Activated naive CD8-positive, alpha-beta T cell treated with anti-CD3 and anti-CD28 coated beads for 36 hours (primary cell): Measurements from ENCODE around the gene TXNDC5. TPM values are rescaled to one million over a fixed set of nuclear protein-coding genes. Genes with fewer than 3 reads are reported as not detected.
A peak's percentile ranks its signal among the peaks of the same experiment; 100 is the strongest.

Source experiments
- DNase-seq: peaks from one replicate; pipeline ENCODE4 v3.0.0; 2021
- H3K27ac Mint-ChIP-seq: one replicate; pipeline ENCODE4 v1.8.0; 2022; ENCODE audit warnings: mild to moderate bottlenecking, moderate library complexity, mixed read lengths
- H3K27me3 Mint-ChIP-seq: one replicate; pipeline ENCODE4 v1.8.0; 2022; ENCODE audit warnings: mild to moderate bottlenecking, mixed read lengths
- H3K36me3 Mint-ChIP-seq: one replicate; pipeline ENCODE4 v1.8.0; 2021; ENCODE audit warnings: mild to moderate bottlenecking, mixed read lengths
- H3K4me1 Mint-ChIP-seq: one replicate; pipeline ENCODE4 v1.8.0; 2021; ENCODE audit warnings: mixed read lengths
- H3K4me3 Mint-ChIP-seq: one replicate; pipeline ENCODE4 v1.8.0; 2022; ENCODE audit warnings: mild to moderate bottlenecking, moderate library complexity, mixed read lengths
- H3K9me3 Mint-ChIP-seq: one replicate; pipeline ENCODE4 v1.8.0; 2022; ENCODE audit warnings: mixed read lengths
- total RNA-seq, 2 experiments: library from RNA; stranded (reverse); gene quantifications; one replicate each; pipeline ENCODE4 v1.2.3, GENCODE V29; 2021

The TXNDC5 gene
- total RNA-seq, result 10 to 100 TPM; 62.1 to 65.0 TPM

GRCh38 chr6:7910654-7911344 lies at the start of gene TXNDC5:
Gene TXNDC5, minus strand, starts transcription at chr6:7910788. Its CDS starts 12 bp downstream, at chr6:7910776.
- Mint-ChIP-seq H3K4me1 (peaks cover 12% of the 10 kb centered on the region), H3K4me3 (peak within 1 kb of the TSS; percentile 86), H3K27me3 (no peaks in the 10 kb centered on the region), H3K36me3 (peaks cover 9% of the 10 kb centered on the region), H3K9me3 (no peaks in the 10 kb centered on the region), H3K27ac (peak within 1 kb of the TSS; percentile 70)
- peak; percentile 77 for DNase-seq

GRCh38 chr6:7960141-7960540 lies 49.6 kb upstream of the TXNDC5 start:
- peaks cover 12% of the 10 kb centered on the region for H3K4me1 Mint-ChIP-seq
- H3K4me3 Mint-ChIP-seq, result no peak overlapping the region
- no peak for DNase-seq
- H3K9me3 Mint-ChIP-seq, result peaks cover 5% of the 10 kb centered on the region
- no peak overlapping the region for H3K27ac Mint-ChIP-seq
- no peaks in the 10 kb centered on the region for H3K36me3 Mint-ChIP-seq
- peaks cover 11% of the 10 kb centered on the region for H3K27me3 Mint-ChIP-seq

GRCh38 chr6:7959453-7959852 lies 48.9 kb upstream of the TXNDC5 start:
- Mint-ChIP-seq H3K27me3 (peaks cover 11% of the 10 kb centered on the region), H3K4me1 (peaks cover 12% of the 10 kb centered on the region), H3K4me3 (no peak overlapping the region), H3K9me3 (peaks cover 5% of the 10 kb centered on the region), H3K27ac (no peak overlapping the region), H3K36me3 (no peaks in the 10 kb centered on the region)
- DNase-seq, result no peak

GRCh38 chr6:7958464-7958863 lies 47.9 kb upstream of the TXNDC5 start:
- no peak for DNase-seq
- peaks cover 2% of the 10 kb centered on the region for H3K9me3 Mint-ChIP-seq
- peaks cover 10% of the 10 kb centered on the region for H3K4me1 Mint-ChIP-seq
- H3K27me3 Mint-ChIP-seq, result peaks cover 11% of the 10 kb centered on the region
- H3K36me3 Mint-ChIP-seq, result no peaks in the 10 kb centered on the region
- no peak overlapping the region for H3K27ac Mint-ChIP-seq
- H3K4me3 Mint-ChIP-seq, result no peak overlapping the region

GRCh38 chr6:7956257-7956656 lies 45.7 kb upstream of the TXNDC5 start:
- Mint-ChIP-seq H3K4me1 (peaks cover 1% of the 10 kb centered on the region), H3K27ac (no peak overlapping the region), H3K4me3 (no peak overlapping the region), H3K27me3 (peaks cover 10% of the 10 kb centered on the region), H3K36me3 (no peaks in the 10 kb centered on the region), H3K9me3 (no peaks in the 10 kb centered on the region)
- no peak for DNase-seq

GRCh38 chr6:7954477-7955200 lies 44.1 kb upstream of the TXNDC5 start:
- Mint-ChIP-seq H3K27me3 (peaks cover 11% of the 10 kb centered on the region), H3K27ac (no peak overlapping the region), H3K4me3 (no peak overlapping the region), H3K4me1 (no peaks in the 10 kb centered on the region), H3K9me3 (no peaks in the 10 kb centered on the region), H3K36me3 (peaks cover 1% of the 10 kb centered on the region)
- DNase-seq, result no peak

- no peak overlapping the region for H3K27ac Mint-ChIP-seq
- no peak for DNase-seq
Observed at GRCh38 chr6:7953753-7954152, 43.2 kb upstream of the TXNDC5 start.

GRCh38 chr6:7939864-7940228 lies 29.3 kb upstream of the TXNDC5 start:
- Mint-ChIP-seq H3K4me3 (no peak overlapping the region), H3K27ac (no peak overlapping the region), H3K9me3 (no peaks in the 10 kb centered on the region), H3K4me1 (no peaks in the 10 kb centered on the region), H3K36me3 (no peaks in the 10 kb centered on the region), H3K27me3 (peaks cover 7% of the 10 kb centered on the region)
- no peak for DNase-seq

More at GRCh38 chr6:7953753-7954152, 43.2 kb upstream of the TXNDC5 start:
- peaks cover 3% of the 10 kb centered on the region for H3K9me3 Mint-ChIP-seq
- H3K36me3 Mint-ChIP-seq, result peaks cover 5% of the 10 kb centered on the region
- H3K27me3 Mint-ChIP-seq, result peaks cover 15% of the 10 kb centered on the region
- no peak overlapping the region for H3K4me3 Mint-ChIP-seq
- no peaks in the 10 kb centered on the region for H3K4me1 Mint-ChIP-seq

- Mint-ChIP-seq H3K27ac (no peak overlapping the region), H3K27me3 (peaks cover 7% of the 10 kb centered on the region), H3K9me3 (no peaks in the 10 kb centered on the region), H3K4me1 (no peaks in the 10 kb centered on the region), H3K36me3 (no peaks in the 10 kb centered on the region), H3K4me3 (no peak overlapping the region)
- no peak for DNase-seq
Observed at GRCh38 chr6:7939184-7939863, 28.7 kb upstream of the TXNDC5 start.

GRCh38 chr6:7938562-7939183 lies 28.1 kb upstream of the TXNDC5 start:
- DNase-seq, result no peak
- H3K27ac Mint-ChIP-seq, result no peak overlapping the region
- no peaks in the 10 kb centered on the region for H3K9me3 Mint-ChIP-seq
- no peaks in the 10 kb centered on the region for H3K36me3 Mint-ChIP-seq
- no peak overlapping the region for H3K4me3 Mint-ChIP-seq
- H3K27me3 Mint-ChIP-seq, result peaks cover 7% of the 10 kb centered on the region
- no peaks in the 10 kb centered on the region for H3K4me1 Mint-ChIP-seq

- Mint-ChIP-seq H3K27me3 (no peaks in the 10 kb centered on the region), H3K4me1 (no peaks in the 10 kb centered on the region), H3K36me3 (no peaks in the 10 kb centered on the region), H3K27ac (no peak overlapping the region), H3K9me3 (peaks cover 3% of the 10 kb centered on the region), H3K4me3 (no peak overlapping the region)
- DNase-seq, result no peak
Observed at GRCh38 chr6:7933794-7934193, 23.2 kb upstream of the TXNDC5 start.

- Mint-ChIP-seq H3K27ac (no peak overlapping the region), H3K36me3 (no peaks in the 10 kb centered on the region), H3K9me3 (peaks cover 3% of the 10 kb centered on the region), H3K4me1 (no peaks in the 10 kb centered on the region), H3K4me3 (no peak overlapping the region), H3K27me3 (peaks cover 5% of the 10 kb centered on the region)
- no peak for DNase-seq
Observed at GRCh38 chr6:7932625-7933024, 22.0 kb upstream of the TXNDC5 start.

- Mint-ChIP-seq H3K4me3 (no peak overlapping the region), H3K36me3 (no peaks in the 10 kb centered on the region), H3K27me3 (peaks cover 9% of the 10 kb centered on the region), H3K27ac (no peak overlapping the region), H3K4me1 (no peaks in the 10 kb centered on the region), H3K9me3 (peaks cover 8% of the 10 kb centered on the region)
- no peak for DNase-seq
Observed at GRCh38 chr6:7924867-7925266, 14.3 kb upstream of the TXNDC5 start.

GRCh38 chr6:7922596-7922995 lies 12.0 kb upstream of the TXNDC5 start:
- H3K4me1 Mint-ChIP-seq, result no peaks in the 10 kb centered on the region
- no peak for DNase-seq
- H3K27ac Mint-ChIP-seq, result no peak overlapping the region
- H3K36me3 Mint-ChIP-seq, result no peaks in the 10 kb centered on the region
- H3K9me3 Mint-ChIP-seq, result peaks cover 7% of the 10 kb centered on the region
- no peak overlapping the region for H3K4me3 Mint-ChIP-seq
- peaks cover 4% of the 10 kb centered on the region for H3K27me3 Mint-ChIP-seq

GRCh38 chr6:7921632-7922092 lies 11.1 kb upstream of the TXNDC5 start:
- no peak for DNase-seq
- Mint-ChIP-seq H3K27me3 (peaks cover 3% of the 10 kb centered on the region), H3K27ac (no peak overlapping the region), H3K9me3 (peaks cover 7% of the 10 kb centered on the region), H3K4me1 (no peaks in the 10 kb centered on the region), H3K4me3 (no peak overlapping the region), H3K36me3 (no peaks in the 10 kb centered on the region)
